ENCODE measurements around the gene EXOC7. TPM values are rescaled to one million over a fixed set of nuclear protein-coding genes. Genes with fewer than 3 reads are reported as not detected.

EXOC7 gene
- total and polyA plus RNA-seq, 12 donors, result 37.9 to 97.5 (median 82.1) TPM

DNA sequence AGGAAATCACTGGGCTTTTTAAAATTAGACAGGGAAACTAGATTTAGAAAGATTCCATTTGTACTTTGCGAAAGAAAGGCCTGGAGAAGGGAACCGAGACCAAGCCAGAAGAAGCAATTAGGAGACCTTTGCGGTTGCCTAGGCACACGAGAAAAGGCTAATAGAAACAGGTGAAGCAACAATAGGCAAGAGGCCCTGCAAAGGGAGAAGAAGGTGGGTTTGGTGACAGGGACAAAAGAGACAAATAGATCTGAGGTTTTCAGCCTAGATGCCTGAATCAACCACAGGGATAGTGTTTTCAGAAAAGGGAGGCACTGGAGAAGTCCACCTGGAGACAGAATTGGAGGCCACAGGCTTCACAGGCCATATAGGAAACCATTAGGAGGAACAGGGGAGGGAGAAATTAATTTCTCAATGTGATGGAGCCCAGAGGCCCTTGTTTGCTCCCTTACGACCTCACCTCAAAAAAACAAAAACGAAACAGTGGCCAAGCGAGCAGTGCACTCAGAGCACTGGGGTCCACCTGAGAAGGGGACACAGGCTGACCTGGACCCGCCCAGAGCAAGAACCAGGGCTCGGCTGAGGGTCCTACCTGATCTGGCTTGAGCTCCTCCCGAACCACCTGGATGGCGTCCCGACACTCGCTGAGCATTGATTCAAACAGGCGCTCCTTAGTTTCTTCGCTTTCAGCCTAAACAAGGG lies 53.6 kb downstream of the EXOC7 start:
- Histone ChIP-seq H3K36me3 (peaks cover 5 to 100% (median 77%) of the 10 kb centered on the region in 9 donors), H3K27ac (no peak overlapping the region), H3K4me3 (no peak overlapping the region), H3K27me3 (no peaks in the 10 kb centered on the region), H3K4me1 (peaks cover 0 to 3% (median 0%) of the 10 kb centered on the region in 9 donors), H3K9me3 (no peaks in the 10 kb centered on the region)
- TF ChIP-seq, protein P1, sequence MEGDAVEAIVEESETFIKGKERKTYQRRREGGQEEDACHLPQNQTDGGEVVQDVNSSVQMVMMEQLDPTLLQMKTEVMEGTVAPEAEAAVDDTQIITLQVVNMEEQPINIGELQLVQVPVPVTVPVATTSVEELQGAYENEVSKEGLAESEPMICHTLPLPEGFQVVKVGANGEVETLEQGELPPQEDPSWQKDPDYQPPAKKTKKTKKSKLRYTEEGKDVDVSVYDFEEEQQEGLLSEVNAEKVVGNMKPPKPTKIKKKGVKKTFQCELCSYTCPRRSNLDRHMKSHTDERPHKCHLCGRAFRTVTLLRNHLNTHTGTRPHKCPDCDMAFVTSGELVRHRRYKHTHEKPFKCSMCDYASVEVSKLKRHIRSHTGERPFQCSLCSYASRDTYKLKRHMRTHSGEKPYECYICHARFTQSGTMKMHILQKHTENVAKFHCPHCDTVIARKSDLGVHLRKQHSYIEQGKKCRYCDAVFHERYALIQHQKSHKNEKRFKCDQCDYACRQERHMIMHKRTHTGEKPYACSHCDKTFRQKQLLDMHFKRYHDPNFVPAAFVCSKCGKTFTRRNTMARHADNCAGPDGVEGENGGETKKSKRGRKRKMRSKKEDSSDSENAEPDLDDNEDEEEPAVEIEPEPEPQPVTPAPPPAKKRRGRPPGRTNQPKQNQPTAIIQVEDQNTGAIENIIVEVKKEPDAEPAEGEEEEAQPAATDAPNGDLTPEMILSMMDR (IDR thresholded peaks at IDR 0.05), result no peak
- WGBS, 2 donors, result 94% methylated on average over 15 of the region's 15 CpGs
- DNase-seq (no peak), ATAC-seq (no peak)
- intact Hi-C loops (cut with DNase I), result no loop called here

DNA sequence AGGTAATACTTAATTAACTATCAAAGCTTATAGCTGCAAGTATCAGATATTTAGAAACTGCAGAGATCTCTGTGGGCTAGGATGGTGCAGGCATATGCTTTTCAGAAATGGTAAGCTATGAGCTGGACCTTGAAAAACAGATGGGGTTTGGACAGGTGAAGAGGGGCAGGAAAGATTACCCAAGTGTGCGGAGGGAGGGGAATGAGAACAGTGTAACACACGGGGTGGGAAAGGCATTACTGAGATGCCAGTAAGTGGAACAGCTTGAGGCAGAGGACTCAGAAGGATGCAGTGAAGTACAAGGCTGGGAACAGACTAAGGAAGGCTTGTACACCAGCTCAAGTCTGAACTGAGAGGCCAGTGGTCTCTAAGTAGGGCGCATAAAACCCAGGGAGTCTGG lies 54.3 kb downstream of the EXOC7 start:
- TF ChIP-seq, protein P1 (IDR thresholded peaks at IDR 0.05), result no peak
- peaks cover 5 to 100% (median 77%) of the 10 kb centered on the region in 9 donors for H3K36me3 ChIP-seq
- H3K4me3 ChIP-seq, result no peak overlapping the region
- intact Hi-C loops (cut with DNase I), result no loop called here
- no peak for ATAC-seq
- no peak overlapping the region for H3K27ac ChIP-seq
- 83 to 88% methylated on average over 3 of the region's 3 CpGs for WGBS, 2 donors
- H3K4me1 ChIP-seq, result peaks cover 0 to 3% (median 0%) of the 10 kb centered on the region in 9 donors
- H3K9me3 ChIP-seq, result no peaks in the 10 kb centered on the region
- no peak for DNase-seq
- H3K27me3 ChIP-seq, result no peaks in the 10 kb centered on the region

DNA sequence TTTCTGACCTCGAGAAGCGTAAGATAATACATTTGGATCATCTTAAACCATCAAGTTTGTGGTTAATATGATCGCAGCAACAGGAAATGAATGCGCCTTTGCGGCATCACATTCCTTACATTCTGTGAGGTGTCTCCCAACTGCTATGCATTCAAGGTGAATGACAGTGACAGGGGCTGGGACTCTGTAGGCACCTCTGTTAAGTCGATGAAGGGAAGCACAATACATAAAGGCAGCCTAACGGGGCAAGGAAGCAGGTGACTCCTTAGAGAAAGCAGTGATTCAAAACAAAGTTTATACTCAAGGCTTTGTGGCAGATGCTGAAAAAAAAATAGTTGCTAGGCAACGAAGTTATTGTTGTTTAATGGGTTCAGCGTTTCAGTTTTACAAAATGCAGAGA lies 54.9 kb downstream of the EXOC7 start:
- intact Hi-C loops (cut with DNase I), result no loop called here
- TF ChIP-seq, protein P1 (IDR thresholded peaks at IDR 0.05), result no peak
- peaks cover 5 to 100% (median 78%) of the 10 kb centered on the region in 9 donors for H3K36me3 ChIP-seq
- 85 to 87% methylated on average over 9 of the region's 9 CpGs for WGBS, 2 donors
- H3K27me3 ChIP-seq, result no peaks in the 10 kb centered on the region
- DNase-seq (no peak), ATAC-seq (no peak)
- peaks cover 0 to 3% (median 0%) of the 10 kb centered on the region in 9 donors for H3K4me1 ChIP-seq
- H3K9me3 ChIP-seq, result no peaks in the 10 kb centered on the region
- no peak overlapping the region for H3K27ac ChIP-seq
- no peak overlapping the region for H3K4me3 ChIP-seq

DNA sequence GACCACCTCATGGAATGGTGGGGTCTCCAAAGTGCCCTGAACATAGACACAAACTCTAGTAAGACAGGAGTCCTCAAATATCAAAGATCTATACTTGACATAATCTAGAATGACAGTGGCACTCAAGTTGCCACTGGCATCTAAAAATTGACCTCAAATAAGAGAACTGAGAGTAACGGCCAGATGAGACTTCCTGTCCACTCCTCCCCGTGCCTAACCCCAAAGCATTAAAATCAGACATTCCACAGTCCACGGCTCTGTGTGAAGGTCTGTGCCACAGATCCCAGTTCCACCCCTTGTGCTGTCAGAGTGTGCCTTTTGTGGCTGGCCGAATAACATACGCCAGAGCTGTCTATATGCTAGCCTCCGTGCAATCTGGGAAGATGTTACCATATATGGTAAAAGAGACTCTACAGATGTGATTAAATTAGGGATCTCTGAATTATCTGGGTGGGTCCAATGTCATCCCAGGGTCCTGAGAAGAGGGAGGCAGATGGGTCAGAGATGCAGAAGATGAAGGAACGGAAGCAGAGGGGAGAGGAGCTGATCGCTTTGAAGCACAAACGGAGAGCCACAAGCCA lies 55.5 kb downstream of the EXOC7 start:
- H3K4me1 ChIP-seq, result peaks cover 0 to 3% (median 0%) of the 10 kb centered on the region in 9 donors

More for the DNA sequence above, 55.5 kb downstream of the EXOC7 start:
- Histone ChIP-seq H3K27me3 (no peaks in the 10 kb centered on the region), H3K27ac (no peak overlapping the region), H3K9me3 (no peaks in the 10 kb centered on the region), H3K4me3 (no peak overlapping the region), H3K36me3 (peaks cover 11 to 100% (median 78%) of the 10 kb centered on the region in 9 donors)
- 82 to 84% methylated on average over 9 of the region's 9 CpGs for WGBS, 2 donors
- ATAC-seq, result no peak
- intact Hi-C loops (cut with DNase I), result no loop called here
- no peak for DNase-seq
- TF ChIP-seq, protein P1 (IDR thresholded peaks at IDR 0.05), result no peak

Measured in heart right ventricle (tissue), 16 donors.